HG03064 (cell line): ENCODE data around the gene TSHZ2.
"Not testable (repeated sequence)": the region's sequence is repeated elsewhere in the genome, so short reads cannot be mapped to it uniquely, and the experiment has no call there.

Source experiments
- ATAC-seq: cut with Tn5 transposase; IDR thresholded peaks from one replicate; pipeline ENCODE4 v1.9.1; 2021; ENCODE audit warnings: low read depth; ENCODE audit not compliant: unreplicated experiment

The TSHZ2 gene

DNA sequence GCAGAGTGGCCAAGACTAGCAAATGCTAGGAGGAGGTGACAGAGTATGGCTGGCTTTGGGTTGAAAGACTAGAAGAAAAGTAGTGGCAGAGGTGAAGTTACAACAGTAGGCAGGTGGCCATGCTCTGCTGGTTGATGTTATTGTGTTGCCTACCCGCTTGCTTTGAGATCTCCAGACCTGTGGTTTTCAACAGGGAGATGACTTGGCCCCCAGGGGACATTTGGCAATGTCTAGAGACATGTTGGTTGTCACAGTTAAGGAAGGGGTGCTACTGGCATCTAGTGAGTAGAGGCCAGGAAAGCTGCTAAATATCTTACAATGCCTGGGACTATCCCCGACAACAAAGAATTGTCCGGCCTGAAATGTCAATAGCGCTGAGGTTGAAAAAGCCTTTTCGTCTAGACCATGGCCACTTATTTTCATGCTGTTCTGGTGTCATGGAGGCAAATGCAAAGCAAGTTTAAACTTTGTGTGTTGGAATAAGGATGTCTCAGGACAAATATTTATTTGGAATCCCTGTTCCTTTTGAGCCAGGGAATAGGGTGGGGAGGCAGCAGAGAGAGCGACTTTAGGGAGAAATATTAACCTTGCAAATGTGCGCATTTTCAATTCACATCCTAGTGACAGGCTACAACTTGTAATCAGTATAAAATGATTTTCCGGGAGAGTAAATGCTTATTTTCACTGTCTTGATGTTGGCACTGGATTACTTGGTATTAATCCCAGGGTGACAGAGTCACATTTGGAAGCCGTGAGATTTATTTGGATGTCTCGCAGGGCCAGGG is 417.6 kb downstream of the TSHZ2 start:
- ATAC-seq = no peak

DNA sequence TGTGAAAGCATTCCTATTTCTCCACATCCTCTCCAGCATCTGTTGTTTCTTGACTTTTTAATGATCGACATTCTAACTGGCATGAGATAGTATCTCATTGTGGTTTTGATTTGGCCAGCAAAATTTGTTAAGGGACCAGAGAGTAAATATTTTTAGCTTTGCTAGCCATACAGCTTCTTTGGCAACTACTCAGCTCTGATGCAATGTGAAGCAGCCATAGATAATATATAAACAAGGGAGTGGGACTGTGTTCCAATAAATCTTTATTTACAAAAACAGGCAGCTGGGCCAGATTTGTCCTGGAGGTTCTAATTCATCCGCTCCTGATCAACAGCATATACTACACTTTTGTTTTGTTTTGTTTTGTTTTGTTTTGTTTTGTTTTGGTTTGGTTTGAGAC is 418.6 kb downstream of the TSHZ2 start:
- ATAC-seq = no peak

DNA sequence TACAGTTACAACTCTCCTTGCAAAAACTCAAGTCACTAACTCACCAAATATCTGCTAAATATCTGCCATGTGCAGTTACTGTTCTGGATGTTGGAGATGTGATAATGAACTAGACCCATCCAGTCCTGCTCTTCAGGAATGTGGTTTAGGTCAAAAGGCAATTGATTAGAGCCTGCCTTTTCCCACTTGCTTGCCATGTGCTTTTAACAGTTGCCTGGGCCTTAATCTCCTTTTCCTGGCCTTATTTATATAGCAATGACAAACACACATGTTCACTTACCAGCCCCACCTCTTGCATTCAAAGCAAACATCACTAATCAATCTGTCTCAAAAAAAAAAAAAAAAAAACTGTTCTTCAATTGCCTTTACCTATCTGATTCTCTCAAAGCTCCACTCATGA is 422.3 kb downstream of the TSHZ2 start:
- no peak for ATAC-seq

DNA sequence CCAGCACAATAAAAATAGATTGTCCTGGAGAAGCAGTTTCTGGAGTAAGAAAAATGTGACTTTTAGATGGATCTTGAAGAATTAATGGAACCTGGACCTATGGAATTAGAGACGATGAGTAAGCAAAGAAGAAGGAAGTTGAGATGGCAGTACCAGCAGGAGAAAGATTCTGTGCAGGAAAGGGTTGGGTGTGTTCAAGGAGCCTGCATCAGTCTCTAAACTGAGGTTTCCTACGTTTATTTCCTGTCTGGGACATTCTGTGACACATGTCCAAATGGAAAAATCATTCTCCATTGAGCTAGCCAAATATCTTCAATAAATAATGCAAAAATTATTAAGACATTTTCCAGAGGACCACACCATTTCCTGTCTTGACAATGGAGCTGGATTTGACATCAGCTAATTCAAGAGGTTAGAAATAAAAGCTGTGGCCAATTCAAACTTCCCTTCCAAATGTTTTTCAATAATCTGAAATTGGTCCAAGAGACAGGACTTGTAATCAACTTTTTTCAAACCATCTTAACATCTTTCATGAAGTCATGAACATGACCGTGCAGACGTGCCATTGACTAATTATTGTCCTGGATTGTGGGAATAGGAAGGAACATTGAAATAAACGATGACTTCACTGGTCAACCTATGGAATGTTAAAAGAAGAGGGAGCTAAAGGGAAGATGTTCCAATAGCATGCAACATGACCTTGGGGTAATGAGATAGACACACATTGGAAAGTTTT is 423.2 kb downstream of the TSHZ2 start:
- no peak for ATAC-seq

DNA sequence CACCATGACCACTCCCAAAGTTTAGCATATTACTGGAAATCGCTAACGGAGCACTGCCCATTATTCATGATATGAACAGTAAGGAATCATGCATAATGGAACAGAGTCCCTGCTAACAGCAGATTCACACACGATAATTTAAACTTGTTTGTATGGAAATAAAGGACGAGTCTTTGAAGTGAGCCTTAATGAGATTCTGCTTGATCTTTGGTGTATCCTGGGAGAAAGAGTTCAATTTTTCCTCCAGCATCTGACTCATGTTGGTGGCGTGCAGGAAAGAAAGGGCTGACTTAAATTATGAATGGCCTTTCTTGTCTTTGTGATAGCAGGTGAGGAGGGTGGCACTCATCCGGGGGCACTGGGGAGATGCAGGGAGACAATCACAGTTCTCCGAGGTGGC is 426.9 kb downstream of the TSHZ2 start:
- ATAC-seq = no peak

DNA sequence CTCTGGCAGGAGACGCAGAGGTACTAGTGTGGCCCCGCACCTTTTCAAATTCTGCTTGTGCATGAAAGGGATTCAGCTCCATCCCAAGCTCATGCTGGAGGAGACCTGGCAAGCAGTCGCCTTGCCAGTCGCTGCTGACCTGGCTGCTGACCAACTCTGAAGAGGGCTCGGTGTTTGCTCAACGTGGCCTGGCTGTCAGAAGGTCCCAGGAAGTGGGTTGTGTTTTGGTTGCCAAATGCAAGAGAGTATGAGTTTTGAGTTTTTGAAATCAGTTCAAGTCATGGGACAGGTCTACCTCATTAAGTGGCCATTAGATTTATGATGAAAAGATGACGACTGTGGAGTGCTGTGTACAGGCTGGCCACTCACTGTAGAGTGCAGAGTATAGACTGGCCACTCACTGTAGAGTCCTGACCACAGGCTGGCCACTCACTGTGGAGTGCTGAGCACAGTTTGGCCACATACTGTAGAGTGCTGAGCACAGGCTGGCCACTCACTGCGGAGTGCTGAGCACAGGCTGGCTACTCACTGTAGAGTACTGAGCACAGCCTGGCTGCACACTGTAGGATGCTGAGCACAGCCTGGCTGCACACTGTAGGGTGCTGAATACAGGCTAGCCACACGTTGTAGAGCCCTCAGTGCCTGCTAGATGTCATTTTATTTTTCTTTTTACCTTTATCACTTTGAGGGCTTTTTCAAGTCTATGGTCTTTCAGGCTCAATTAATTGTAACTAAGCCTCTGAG is 427.6 kb downstream of the TSHZ2 start:
- no peak for ATAC-seq

DNA sequence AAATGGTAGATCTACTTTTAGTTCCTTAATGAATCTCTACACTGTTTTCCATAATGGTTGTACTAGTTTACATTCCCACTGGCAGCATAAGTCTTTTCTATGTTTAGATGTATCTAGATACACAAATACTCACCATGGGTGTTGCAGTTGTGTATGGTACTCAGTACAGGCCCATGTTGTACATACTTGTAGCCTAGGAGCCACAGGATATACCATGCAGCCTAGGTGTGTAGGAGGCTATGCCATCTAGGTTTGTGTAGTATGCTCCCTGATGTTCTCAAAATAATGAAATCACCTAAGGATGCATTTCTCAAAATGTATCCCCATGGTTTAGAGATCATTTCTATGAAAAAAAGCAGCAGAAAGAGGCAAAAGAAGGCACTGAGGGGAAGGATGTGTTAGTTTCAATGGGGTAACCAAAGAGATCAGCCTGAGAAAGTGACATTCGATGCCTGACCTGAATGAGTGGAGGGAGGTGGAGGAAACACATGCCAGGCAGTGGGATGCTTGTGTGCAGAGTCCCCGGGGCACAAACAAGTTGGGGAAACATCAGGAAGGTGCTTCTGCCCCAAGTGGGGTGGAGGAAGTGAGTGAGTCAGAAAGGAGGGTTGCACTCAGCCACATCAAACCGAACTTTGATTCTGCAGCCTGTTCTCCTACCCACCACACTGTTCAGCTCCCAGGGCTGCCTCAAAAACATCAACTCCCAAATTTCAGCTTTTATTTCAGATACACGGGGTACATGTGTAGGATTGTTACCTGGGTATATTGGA is 430.3 kb downstream of the TSHZ2 start:
- ATAC-seq = no peak

DNA sequence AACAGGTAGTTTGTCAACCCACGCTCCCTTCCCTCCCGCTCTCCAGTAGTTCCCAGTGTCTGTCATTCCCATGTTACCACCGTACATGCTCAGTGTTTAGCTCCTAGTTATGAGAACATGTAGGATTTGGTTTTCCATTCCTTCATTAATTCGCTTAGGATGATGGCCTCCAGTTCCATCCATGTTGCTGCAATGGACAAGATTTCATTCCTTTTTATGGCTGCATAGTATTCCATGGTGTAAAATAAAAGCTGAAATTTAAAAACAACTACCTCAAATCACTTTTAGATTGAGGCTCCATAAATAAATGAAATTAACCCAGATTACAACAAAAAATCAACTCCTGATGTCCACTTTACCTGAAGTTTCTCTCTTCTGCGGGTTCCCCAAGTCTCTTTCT is 430.9 kb downstream of the TSHZ2 start:
- no peak for ATAC-seq

DNA sequence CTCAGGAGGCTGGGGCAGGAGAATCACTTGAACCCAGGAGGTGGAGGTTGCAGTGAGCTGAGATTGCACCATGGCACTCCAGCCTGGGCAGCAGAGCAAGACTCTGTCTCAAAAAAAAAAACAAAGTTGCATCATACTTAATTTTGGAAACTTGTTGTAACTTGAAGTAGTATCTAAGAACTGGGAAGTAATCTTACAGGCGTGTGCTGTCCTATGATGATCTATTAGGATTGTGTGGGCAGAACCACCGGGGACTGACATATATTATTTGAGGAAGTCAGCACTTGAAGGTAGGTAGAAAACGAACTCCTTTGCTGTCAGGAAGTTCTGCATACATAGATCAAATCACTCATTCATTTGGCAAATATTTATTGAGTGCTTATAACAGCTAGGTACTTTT is 433.0 kb downstream of the TSHZ2 start:
- ATAC-seq = no peak

DNA sequence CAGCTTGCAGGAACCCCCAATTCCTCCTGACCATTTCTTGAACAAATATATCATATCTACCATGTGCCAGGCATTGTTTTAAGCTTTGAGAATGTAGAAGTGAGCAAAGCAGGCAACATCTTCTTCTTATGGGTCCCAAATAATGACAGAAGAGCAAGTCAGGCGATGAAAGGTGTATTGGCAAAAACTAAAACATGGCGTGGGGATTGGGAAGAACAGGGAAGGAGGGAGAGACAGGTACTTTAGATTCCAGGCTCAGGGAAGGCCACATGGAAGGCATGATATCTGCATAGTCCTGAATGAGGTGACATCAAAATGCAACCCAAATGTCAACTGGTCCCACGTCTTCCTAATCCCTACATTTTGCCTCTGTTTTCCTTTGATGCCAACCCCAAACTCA is 434.4 kb downstream of the TSHZ2 start:
- ATAC-seq = no peak

DNA sequence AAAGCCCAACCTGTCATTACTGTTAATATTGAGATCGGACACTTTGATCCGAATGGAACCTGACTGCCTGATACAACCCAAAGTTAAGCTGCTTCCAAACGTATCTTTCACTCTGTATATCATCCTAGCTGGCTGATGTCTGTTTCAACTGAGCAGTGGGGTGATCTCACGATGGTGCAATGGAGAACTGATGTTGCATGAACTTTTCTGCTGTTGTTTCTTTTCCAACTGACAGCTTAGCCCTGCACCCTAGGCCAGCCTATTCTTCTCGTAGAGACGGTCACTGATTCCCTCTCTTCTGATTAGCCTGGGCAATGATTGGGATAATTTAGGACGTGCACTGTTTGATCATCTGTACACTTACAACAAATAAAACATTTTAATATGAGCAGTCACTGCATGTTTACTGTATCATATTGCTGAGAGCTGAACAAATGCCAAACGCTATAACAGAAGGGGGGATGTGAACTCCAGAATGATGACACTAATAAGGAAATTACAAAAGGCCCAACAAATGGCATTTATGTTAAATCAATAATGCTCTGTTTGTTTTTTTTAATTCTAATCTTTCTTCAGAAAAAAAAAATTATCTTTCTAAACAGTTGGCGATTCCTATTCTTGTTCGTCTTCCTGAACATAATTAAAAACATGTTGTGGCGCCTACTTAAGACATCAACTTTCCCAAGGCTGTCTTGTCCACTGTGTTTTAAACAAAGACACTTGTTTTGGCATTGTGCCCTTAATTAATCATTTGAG is 436.7 kb downstream of the TSHZ2 start:
- no peak for ATAC-seq

DNA sequence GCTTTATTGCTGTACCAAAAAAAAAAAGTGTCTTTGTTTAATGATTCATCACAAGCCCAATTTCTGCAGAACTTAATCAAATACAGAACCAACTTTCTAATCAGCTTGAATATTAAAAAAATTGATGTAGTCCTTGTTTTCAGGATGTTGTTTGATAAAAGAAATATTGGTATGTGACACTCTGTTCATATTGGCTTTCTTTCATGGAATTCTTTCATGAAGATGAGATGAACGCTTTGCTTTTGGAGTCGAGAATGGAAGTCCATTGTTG is 437.2 kb downstream of the TSHZ2 start:
- ATAC-seq = no peak

DNA sequence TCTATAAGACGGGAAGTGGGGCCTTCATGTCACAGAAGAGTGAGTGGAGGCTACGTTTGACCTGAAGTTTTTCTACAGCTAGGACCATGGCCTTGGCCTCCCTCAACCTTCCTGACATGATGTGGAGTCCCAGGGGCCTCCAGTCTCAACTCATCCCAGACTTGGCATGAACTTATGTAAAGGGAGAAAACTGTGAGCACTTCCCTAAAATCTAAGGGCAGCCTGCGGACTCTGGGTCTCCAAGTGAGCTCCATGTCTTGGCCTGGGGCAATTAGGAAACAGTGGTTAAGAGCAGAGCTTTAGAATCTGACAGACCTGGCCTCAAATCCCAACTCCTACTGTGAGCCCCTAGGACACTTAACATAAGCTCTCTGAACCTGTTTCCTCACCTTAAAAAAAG is 439.0 kb downstream of the TSHZ2 start:
- no peak for ATAC-seq

DNA sequence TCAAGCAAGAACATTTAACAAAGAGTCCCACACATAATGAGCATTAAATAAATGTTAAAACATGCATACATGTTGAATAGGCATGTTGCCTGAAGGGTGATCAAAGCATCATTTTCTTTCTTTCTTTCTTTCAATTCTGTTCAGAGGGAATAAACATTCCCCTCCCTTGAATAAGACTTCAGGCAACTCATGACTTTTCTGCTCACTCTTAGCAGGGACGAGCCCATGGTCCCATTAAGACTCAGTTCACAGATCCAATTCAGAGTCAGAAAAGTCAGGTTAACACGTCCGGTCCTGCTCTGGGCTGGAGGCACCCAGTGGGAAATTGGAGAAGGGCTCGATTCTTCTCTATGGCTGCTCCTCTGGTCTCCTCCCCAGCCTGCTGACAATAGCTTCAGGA is 439.7 kb downstream of the TSHZ2 start:
- no peak for ATAC-seq

DNA sequence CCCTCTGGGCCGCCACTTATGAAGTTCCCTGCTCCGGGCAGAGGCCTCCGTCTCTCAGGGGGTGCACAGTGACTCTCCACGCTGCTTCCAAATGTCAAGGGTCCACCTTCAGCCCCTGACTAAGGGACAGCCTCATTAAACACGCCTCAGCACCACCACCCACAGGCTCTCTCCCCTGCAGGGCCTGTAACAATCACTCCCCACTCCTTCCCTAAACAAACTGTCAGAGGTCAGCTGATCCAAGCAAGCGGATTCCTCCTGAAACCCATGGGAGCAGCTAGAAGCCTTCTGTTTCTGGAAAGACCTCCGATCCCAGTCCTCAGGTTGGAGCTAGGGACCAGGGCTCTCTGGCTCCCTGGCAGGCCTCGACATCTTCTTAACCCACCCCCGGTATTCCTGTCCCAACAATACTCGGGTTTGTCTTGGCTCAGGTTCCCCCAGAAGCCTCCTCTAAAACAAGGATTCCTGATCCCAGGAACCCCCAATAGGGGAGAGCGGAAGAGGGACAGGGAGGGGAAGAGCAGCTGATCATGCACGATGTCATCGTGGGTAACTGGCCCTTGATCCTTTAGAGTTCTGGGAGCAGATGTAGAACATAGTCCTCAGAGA is 440.5 kb downstream of the TSHZ2 start:
- ATAC-seq = no peak

DNA sequence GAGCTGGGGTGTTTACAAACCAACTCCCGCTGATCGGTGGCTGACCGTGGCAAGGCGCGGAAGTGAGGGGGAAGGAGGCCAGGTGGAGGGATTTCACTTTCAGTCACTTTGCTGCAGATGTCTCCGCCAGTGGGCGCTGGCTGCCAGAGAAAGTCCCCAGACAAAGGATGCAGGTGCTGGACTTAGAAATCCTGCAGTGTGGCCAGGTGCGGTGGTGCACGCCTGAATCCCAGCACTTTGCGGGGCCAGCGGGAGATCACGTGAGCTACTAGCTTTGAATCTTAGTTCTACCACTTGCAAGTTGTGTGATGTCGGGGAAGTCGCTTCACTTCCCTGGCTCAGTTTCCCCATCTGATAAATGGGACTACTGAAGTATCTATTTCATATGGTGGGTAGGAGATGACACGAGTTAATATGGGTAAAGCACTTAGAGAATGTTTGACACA is 441.1 kb downstream of the TSHZ2 start:
- ATAC-seq = no peak

DNA sequence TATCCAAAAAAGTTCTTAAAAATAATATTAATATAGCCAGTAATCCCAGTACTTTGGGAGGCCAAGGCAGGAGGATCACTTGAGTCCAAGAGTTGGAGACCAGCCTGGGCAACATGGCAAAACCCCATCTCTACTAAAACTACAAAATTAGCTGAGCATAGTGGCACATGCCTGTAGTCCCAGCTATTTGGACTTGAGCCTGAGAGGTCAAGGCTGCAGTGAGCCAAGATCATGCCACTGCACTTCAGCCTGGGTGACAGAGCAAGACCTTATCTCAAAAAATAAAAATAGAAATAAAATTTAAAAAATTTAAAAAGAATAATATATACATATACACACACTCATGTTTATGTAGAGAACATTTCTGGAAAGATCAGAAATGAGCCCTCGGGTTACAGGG is 441.7 kb downstream of the TSHZ2 start:
- not testable (repeated sequence) for ATAC-seq

DNA sequence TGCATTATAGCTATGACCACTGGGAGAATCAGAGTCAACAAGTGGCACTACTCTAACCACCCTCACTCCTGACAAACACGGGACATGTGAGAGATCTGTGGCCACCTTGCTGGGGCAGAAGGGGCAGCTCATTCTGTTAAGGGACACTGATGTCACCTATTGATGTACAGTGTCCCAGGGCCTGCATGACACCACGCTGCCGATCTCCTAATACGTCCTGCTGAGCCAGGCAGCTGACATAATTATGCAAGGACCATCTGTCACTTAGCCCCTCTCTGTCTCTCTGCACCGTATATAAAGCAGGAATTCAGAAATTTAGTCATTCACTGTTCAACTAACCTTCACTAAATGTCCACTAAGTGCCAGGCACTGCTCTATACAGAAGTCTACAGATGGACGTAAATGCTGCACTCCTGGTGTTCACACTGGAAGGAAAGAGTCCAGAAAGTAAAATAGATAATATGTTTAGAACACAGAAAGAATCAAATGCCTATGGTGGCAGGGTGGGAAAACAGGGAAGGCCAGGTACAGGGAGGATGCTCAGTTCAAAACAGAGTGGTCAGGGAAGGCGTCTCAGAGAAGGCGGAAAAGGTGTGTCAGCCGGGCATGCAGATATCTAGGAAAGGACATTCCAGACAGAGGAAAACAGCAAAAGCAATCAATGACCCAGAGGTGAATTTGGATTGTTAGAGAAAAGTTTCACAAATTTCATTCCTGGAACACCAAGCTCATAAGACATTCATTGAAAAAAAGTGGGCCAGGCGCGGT is 447.7 kb downstream of the TSHZ2 start:
- ATAC-seq = no peak

DNA sequence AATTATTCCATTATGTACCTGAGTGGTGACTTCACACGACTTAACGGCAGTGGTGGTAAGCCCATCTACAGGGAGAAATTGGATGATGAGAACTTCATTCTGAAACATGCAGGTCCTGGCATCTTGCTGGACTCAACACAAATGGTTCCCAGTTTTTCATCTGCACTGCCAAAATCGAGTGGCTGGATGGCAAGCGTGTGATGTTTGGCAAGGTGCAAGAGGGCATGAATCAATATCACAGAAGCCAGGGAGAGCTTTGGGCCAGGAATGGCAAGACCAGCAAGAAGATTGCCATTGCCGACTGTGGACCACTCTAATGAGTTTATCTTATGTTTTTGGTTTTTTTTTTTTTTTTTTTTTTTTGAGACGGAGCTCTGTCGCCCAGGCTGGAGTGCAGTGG is 449.2 kb downstream of the TSHZ2 start:
- ATAC-seq = no peak
